Esophagus muscularis mucosa (tissue), 4 donors: ENCODE data around the gene GALNT2. TPM values are rescaled to one million over a fixed set of nuclear protein-coding genes. Genes with fewer than 3 reads are reported as not detected.

Source experiments
- DNase-seq: peaks from one replicate; pipeline ENCODE4 v3.0.0-alpha.2; 2017; ENCODE audit errors: extremely low spot score
- H3K27ac ChIP-seq, 4 donors: fragments of 200-600 bp; sonication (generic); replicated peaks in 1 of 4; 1 replicate in 3 of 4; 2 replicates in 1 of 4; pipeline ENCODE4 v1.5.1; 2016 to 2019; ENCODE audit warnings: mild to moderate bottlenecking in 1 of 4
- H3K27me3 ChIP-seq, 4 donors: fragments of 200-600 bp; sonication (generic); one replicate each; pipeline versions ENCODE4 v1.5.1 to v1.6.0; 2016 to 2019
- H3K36me3 ChIP-seq, 4 donors: fragments of 200-600 bp; sonication (generic); one replicate each; pipeline ENCODE4 v1.5.1; 2016 to 2019
- H3K4me1 ChIP-seq, 4 donors: fragments of 200-600 bp; sonication (generic); one replicate each; pipeline ENCODE4 v1.5.1; 2016 to 2019
- H3K4me3 ChIP-seq, 4 donors: fragments of 200-600 bp; sonication (generic); 1 replicate in 2 of 4; 2 replicates in 2 of 4; pipeline ENCODE4 v1.5.1; 2016 to 2019; ENCODE audit warnings: mild to moderate bottlenecking in 4 of 4, moderate library complexity in 1 of 4
- H3K9me3 ChIP-seq, 4 donors: fragments of 200-600 bp; sonication (generic); 1 replicate in 3 of 4; 2 replicates in 1 of 4; pipeline ENCODE4 v1.5.1; 2016 to 2019
- EP300 ChIP-seq: sonication (generic); formaldehyde crosslinking; IDR thresholded peaks from one replicate; pipeline ENCODE4 v1.6.1; 2017; ENCODE audit warnings: antibody characterized with exemption
- POLR2A ChIP-seq: fragments of 450-650 bp; IDR thresholded peaks from one replicate; pipeline ENCODE4 v1.6.1; 2017; ENCODE audit warnings: antibody characterized with exemption, moderate library complexity, mild to moderate bottlenecking, low read depth
- POLR2AphosphoS5 ChIP-seq, 2 donors: sonication (generic); formaldehyde crosslinking; IDR thresholded peaks; one replicate each; pipeline ENCODE4 v1.6.1; 2017; ENCODE audit warnings: antibody characterized with exemption in 2 of 2
- WGBS: methylation state at CpG from one replicate; pipeline ENCODE4 v1.1.5; 2018; 5-methylcytosine and 5-hydroxymethylcytosine counted together
- intact Hi-C: fragments of 100-400 bp; cut with DNase I; formaldehyde crosslinking; loops from one replicate; pipeline ENCODE4 v1.15.1; 2023
- total RNA-seq, 4 donors: library from RNA; depleted of rRNA; stranded (reverse); fragments of >200 nt; gene quantifications; one replicate each; pipeline versions ENCODE4 v1.1.0 to v1.2.1, GENCODE V29; 2016
- TF ChIP-seq, protein P1 (sequence below), 3 experiments: fragments of 200-600 bp in 2 of 3; fragments of 450-650 bp in 1 of 3; sonication (generic) in 2 of 3; IDR thresholded peaks; one replicate each; pipeline ENCODE4 v1.5.1; 2017 to 2019; ENCODE audit warnings: antibody characterized with exemption in 3 of 3, mild to moderate bottlenecking in 2 of 3, moderate library complexity in 1 of 3

GALNT2 gene
- total RNA-seq, 4 donors from 2014 or later: 89.6 to 145 (median 129) TPM

DNA sequence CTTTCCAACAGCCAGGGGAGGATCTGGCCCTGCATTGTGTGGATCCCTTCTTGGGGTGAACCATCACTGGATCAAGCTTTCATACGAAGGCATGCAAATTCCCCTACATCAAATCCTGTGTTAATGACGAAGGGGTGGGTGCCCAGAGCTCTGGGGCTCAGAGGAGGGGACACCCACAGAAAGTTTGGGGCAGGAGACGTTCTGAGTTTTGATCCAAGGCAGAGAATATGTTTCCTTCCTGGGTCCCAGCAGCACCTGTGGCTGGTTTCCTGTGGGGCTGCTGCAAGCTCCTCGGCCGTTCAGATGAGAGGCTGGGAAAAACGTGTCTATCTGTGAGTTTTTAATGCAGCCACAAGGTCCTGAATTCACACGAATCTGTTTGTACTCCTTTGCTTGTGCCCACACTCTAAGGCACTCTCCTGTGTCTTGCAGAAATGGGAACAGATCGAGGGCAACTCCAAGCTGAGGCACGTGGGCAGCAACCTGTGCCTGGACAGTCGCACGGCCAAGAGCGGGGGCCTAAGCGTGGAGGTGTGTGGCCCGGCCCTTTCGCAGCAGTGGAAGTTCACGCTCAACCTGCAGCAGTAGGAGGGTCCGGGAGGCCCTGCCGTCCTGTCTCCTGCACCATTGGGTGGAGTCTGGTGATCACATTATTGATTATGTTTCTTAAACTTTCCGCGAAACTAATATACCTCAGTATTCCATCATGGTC is 212.0 kb downstream of the GALNT2 start:
- WGBS: 87% methylated on average over 15 of the region's 20 CpGs
- DNase-seq: no peak
- H3K9me3 ChIP-seq: no peaks in the 10 kb centered on the region

DNA sequence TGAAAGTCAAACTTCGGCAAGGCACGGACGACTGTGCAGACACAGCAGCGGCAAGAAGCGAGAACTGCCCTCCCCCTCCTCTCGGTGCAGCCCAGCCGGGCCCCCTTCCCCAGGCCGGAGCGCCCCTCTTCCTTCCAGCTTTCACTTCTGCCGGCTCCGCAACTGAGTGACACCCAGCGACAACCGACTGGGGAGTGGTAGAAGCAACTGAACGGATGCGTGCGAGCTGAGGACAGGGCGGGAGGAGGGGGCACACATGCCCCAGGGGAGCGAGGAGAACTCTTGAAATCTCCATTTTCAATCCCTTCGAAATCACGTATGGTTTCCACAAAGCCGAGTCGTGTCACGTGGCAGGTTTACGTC is 212.5 kb downstream of the GALNT2 start:
- no peak for DNase-seq
- H3K4me1 ChIP-seq: peaks cover 0 to 16% (median 10%) of the 10 kb centered on the region in 4 donors
- no peaks in the 10 kb centered on the region for H3K27me3 ChIP-seq
- H3K9me3 ChIP-seq: no peaks in the 10 kb centered on the region
- H3K36me3 ChIP-seq: peaks cover 24 to 76% (median 59%) of the 10 kb centered on the region in 4 donors
- H3K27ac ChIP-seq: no peak overlapping the region
- no peak overlapping the region for H3K4me3 ChIP-seq
- WGBS: 93% methylated on average over 24 of the region's 24 CpGs
- TF ChIP-seq POLR2A: no peak
- TF ChIP-seq POLR2AphosphoS5 (IDR thresholded peaks at IDR 0.05): no peak
- TF ChIP-seq, protein P1, sequence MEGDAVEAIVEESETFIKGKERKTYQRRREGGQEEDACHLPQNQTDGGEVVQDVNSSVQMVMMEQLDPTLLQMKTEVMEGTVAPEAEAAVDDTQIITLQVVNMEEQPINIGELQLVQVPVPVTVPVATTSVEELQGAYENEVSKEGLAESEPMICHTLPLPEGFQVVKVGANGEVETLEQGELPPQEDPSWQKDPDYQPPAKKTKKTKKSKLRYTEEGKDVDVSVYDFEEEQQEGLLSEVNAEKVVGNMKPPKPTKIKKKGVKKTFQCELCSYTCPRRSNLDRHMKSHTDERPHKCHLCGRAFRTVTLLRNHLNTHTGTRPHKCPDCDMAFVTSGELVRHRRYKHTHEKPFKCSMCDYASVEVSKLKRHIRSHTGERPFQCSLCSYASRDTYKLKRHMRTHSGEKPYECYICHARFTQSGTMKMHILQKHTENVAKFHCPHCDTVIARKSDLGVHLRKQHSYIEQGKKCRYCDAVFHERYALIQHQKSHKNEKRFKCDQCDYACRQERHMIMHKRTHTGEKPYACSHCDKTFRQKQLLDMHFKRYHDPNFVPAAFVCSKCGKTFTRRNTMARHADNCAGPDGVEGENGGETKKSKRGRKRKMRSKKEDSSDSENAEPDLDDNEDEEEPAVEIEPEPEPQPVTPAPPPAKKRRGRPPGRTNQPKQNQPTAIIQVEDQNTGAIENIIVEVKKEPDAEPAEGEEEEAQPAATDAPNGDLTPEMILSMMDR (IDR thresholded peaks at IDR 0.05): no peak
- no peak for TF ChIP-seq EP300
- intact Hi-C loops: no loop called here

More for the DNA sequence above, 212.0 kb downstream of the GALNT2 start:
- Histone ChIP-seq H3K4me3 (no peak overlapping the region), H3K4me1 (peaks cover 1 to 20% (median 10%) of the 10 kb centered on the region in 4 donors), H3K27me3 (no peaks in the 10 kb centered on the region), H3K27ac (no peak overlapping the region), H3K36me3 (peaks cover 24 to 81% (median 65%) of the 10 kb centered on the region in 4 donors)
- no peak for TF ChIP-seq POLR2AphosphoS5 (IDR thresholded peaks at IDR 0.05)
- TF ChIP-seq, protein P1 (IDR thresholded peaks at IDR 0.05): no peak
- no peak for TF ChIP-seq POLR2A
- intact Hi-C loops: no loop called here

DNA sequence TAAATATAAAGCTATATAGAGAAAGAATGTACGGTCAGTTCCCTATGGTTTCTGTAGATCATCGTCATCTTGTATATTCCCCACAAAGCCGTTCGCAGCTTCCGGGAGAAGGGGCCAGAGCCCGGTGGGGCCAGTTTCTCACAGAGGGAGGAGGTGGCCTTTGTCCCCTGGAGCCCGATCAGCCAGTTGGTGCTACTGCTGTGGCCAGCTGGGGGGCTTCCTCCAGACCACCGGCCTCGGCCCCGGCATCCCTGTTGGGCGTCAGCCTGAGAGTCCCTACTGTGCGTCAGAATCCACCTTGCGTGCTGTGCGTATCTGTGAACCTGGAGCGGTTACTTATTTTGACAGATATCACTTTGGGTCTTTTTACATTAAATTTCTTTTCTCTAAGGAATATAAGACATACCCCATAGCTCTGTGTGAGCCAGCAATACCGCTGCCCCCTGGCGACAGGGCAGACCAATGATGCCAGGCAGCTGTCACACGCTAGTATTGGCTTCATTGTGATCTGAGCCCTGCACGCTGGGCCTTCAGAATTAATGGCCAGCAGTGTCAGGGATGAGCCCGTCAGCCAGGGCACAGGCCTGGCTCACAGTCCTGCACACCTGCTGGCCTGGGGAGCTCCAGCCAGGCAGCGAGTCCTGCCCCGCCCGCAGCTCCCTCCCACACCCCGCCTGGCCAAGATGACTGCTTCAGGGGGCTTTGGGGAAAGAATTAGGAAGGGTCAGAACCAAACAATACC is 213.2 kb downstream of the GALNT2 start:
- 97% methylated on average over 14 of the region's 24 CpGs for WGBS
- intact Hi-C loops: no loop called here
- H3K27me3 ChIP-seq: no peaks in the 10 kb centered on the region
- no peaks in the 10 kb centered on the region for H3K9me3 ChIP-seq
- H3K36me3 ChIP-seq: peaks cover 24 to 69% (median 55%) of the 10 kb centered on the region in 4 donors
- H3K4me3 ChIP-seq: no peak overlapping the region
- H3K27ac ChIP-seq: no peak overlapping the region
- peaks cover 0 to 16% (median 10%) of the 10 kb centered on the region in 4 donors for H3K4me1 ChIP-seq
- no peak for TF ChIP-seq POLR2A
- TF ChIP-seq, protein P1 (IDR thresholded peaks at IDR 0.05): no peak
- no peak for TF ChIP-seq EP300
- TF ChIP-seq POLR2AphosphoS5 (IDR thresholded peaks at IDR 0.05): no peak
- no peak for DNase-seq

DNA sequence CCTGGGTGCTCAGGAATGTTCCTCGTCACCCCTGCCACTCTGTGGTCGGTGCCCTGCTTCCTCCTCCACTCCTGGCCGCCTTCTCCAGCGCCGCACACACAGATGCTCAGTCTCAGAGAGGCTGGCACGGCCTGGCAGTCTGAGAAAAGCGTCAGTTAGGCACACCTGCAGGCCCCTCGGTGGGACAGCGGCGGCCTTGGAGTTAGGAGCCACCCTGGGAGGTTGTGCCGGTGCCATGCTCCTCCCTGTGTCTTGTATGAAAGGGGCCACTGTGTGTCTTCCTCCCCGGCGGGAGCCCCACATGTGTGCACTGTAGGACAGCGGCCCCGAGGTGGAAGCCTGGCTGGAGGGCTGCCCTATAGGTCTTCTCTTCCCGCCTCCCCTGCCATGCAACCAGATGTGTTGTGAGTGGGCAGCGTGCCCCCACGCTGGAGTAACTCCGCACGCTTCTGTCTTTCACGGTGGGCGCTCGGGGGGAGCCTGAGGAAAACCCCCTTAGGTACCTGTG is 213.9 kb downstream of the GALNT2 start:
- intact Hi-C loops: no loop called here
- Histone ChIP-seq H3K4me1 (peaks cover 0 to 16% (median 10%) of the 10 kb centered on the region in 4 donors), H3K9me3 (no peaks in the 10 kb centered on the region), H3K27ac (no peak overlapping the region), H3K36me3 (peaks cover 23 to 62% (median 53%) of the 10 kb centered on the region in 4 donors), H3K4me3 (no peak overlapping the region), H3K27me3 (no peaks in the 10 kb centered on the region)
- 84% methylated on average over 15 of the region's 23 CpGs for WGBS
- no peak for DNase-seq
- TF ChIP-seq, protein P1 (IDR thresholded peaks at IDR 0.05): no peak
- TF ChIP-seq EP300 (no peak), POLR2A (no peak), POLR2AphosphoS5 (IDR thresholded peaks at IDR 0.05) (no peak)
